NCI-H1048 (cell line): ENCODE results near the gene PAFAH1B1.
"Not testable (repeated sequence)": the region's sequence is repeated elsewhere in the genome, so short reads cannot be mapped to it uniquely, and the experiment has no call there.

Experiments used
- DNase-seq: peaks from one replicate; lab custom pipeline; 2025; lab: John Stamatoyannopoulos, UW

The PAFAH1B1 gene

GRCh38 chr17:2690165-2691068 is 97.0 kb downstream of the PAFAH1B1 start:
- no peak for DNase-seq

GRCh38 chr17:2691069-2691871 is 97.8 kb downstream of the PAFAH1B1 start:
- DNase-seq = no peak

- DNase-seq = no peak
Observed at GRCh38 chr17:2691965-2692780, 98.7 kb downstream of the PAFAH1B1 start.

- DNase-seq = no peak
Observed at GRCh38 chr17:2692781-2693135, 99.3 kb downstream of the PAFAH1B1 start.

GRCh38 chr17:2693561-2694380 is 100.3 kb downstream of the PAFAH1B1 start:
- no peak for DNase-seq

GRCh38 chr17:2694381-2695242 is 101.2 kb downstream of the PAFAH1B1 start:
- no peak for DNase-seq

GRCh38 chr17:2695243-2695960 is 101.9 kb downstream of the PAFAH1B1 start:
- DNase-seq = no peak

- DNase-seq = no peak
Observed at GRCh38 chr17:2695961-2696760, 102.7 kb downstream of the PAFAH1B1 start.

GRCh38 chr17:2697611-2698162 is 104.2 kb downstream of the PAFAH1B1 start:
- DNase-seq = no peak

- not testable (repeated sequence) for DNase-seq
Observed at GRCh38 chr17:2699216-2699805, 105.9 kb downstream of the PAFAH1B1 start.

- no peak for DNase-seq
Observed at GRCh38 chr17:2700030-2700490, 106.6 kb downstream of the PAFAH1B1 start.

GRCh38 chr17:2700491-2701141 is 107.2 kb downstream of the PAFAH1B1 start:
- no peak for DNase-seq

- no peak for DNase-seq
Observed at GRCh38 chr17:2701161-2701995, 107.9 kb downstream of the PAFAH1B1 start.

- no peak for DNase-seq
Observed at GRCh38 chr17:2701996-2702741, 108.7 kb downstream of the PAFAH1B1 start.

- DNase-seq = no peak
Observed at GRCh38 chr17:2703181-2703580, 109.7 kb downstream of the PAFAH1B1 start.

GRCh38 chr17:2703606-2704005 is 110.2 kb downstream of the PAFAH1B1 start:
- DNase-seq = no peak
